Caco-2 (cell line): ENCODE results near the gene PARD3B. TPM values are rescaled to one million over a fixed set of nuclear protein-coding genes. Genes with fewer than 3 reads are reported as not detected.

ENCODE experiments used
- BruUV-seq: library from RNA; stranded (reverse); fragments of 400-500 nt; replicated peaks from 2 replicates; lab custom pipeline; 2021; lab: Mats Ljungman, UMichigan
- CTCF ChIA-PET: fragments of 300-600 bp; sonication (Branson Sonifier 250); formaldehyde crosslinking; loops from one replicate; lab custom pipeline; 2022; ENCODE audit warnings: antibody characterized with exemption; lab: Charles Lee
- POLR2A ChIA-PET: fragments of 300-600 bp; sonication (Branson Sonifier 250); formaldehyde crosslinking; loops from one replicate; lab custom pipeline; 2022; ENCODE audit warnings: antibody characterized with exemption; lab: Charles Lee
- DNase-seq, 2 experiments: peaks; one replicate each; pipeline versions ENCODE4 v3.0.0 to v3.0.0-alpha.2; 2020 to 2022
- H3K27me3 ChIP-seq: replicated peaks from 2 replicates; pipeline ENCODE4 v1.6.0; 2011; ENCODE audit warnings: low read length; ENCODE audit not compliant: control insufficient read depth, insufficient read depth
- H3K36me3 ChIP-seq: 2 replicates; pipeline ENCODE4 v1.5.1; 2011; ENCODE audit warnings: low read length; ENCODE audit not compliant: control insufficient read depth, insufficient read depth
- H3K4me1 ChIP-seq: fragments of 250-450 bp; sonication (Bioruptor Pico); 2 replicates; pipeline ENCODE4 v1.5.1; 2020; ENCODE audit warnings: mild to moderate bottlenecking
- H3K4me3 ChIP-seq: 2 replicates; pipeline ENCODE4 v1.5.1; 2011; ENCODE audit warnings: low read depth, mild to moderate bottlenecking, control low read depth, low read length
- H3K9me3 ChIP-seq: fragments of 250-450 bp; sonication (Bioruptor Pico); 2 replicates; pipeline ENCODE4 v1.5.1; 2020; ENCODE audit warnings: mild to moderate bottlenecking, moderate library complexity
- H3K27ac Mint-ChIP-seq: one replicate; pipeline ENCODE4 v1.8.0; 2022; ENCODE audit warnings: mixed read lengths; ENCODE audit not compliant: unreplicated experiment
- H3K27me3 Mint-ChIP-seq: one replicate; pipeline ENCODE4 v1.8.0; 2022; ENCODE audit warnings: mixed read lengths; ENCODE audit not compliant: insufficient read depth, unreplicated experiment
- H3K36me3 Mint-ChIP-seq: one replicate; pipeline ENCODE4 v1.8.0; 2022; ENCODE audit warnings: mild to moderate bottlenecking, mixed read lengths; ENCODE audit not compliant: insufficient read depth, unreplicated experiment
- H3K4me1 Mint-ChIP-seq: one replicate; pipeline ENCODE4 v1.8.0; 2022; ENCODE audit warnings: low read depth, mixed read lengths; ENCODE audit not compliant: unreplicated experiment
- H3K4me3 Mint-ChIP-seq: one replicate; pipeline ENCODE4 v1.8.0; 2022; ENCODE audit warnings: mild to moderate bottlenecking, moderate library complexity, mixed read lengths; ENCODE audit not compliant: unreplicated experiment
- H3K9me3 Mint-ChIP-seq: one replicate; pipeline ENCODE4 v1.8.0; 2022; ENCODE audit warnings: mixed read lengths; ENCODE audit not compliant: unreplicated experiment
- intact Hi-C: fragments of 100-400 bp; cut with micrococcal nuclease; formaldehyde crosslinking; loops from one replicate; pipeline ENCODE4 v1.10.0; 2022; ENCODE audit not compliant: unreplicated experiment
- total RNA-seq: library from RNA; stranded (reverse); gene quantifications from 2 replicates; pipeline ENCODE4 v1.2.3, GENCODE V29; 2022
- TF ChIP-seq, protein P1 (sequence below), 2 experiments: fragments of 200-600 bp in 1 of 2; IDR thresholded peaks; 1 replicate in 1 of 2; 2 replicates in 1 of 2; pipeline versions ENCODE4 v1.5.1 to v1.8.0; 2011 to 2022; ENCODE audit warnings: antibody characterized with exemption in 1 of 2, control low read depth in 1 of 2, inconsistent platforms in 1 of 2, low read depth in 1 of 2, low read length in 1 of 2, mild to moderate bottlenecking in 1 of 2, moderate library complexity in 1 of 2; ENCODE audit not compliant: insufficient read depth in 1 of 2, severe bottlenecking in 1 of 2, unreplicated experiment in 1 of 2

PARD3B gene
- total RNA-seq, 1 experiment from 2014 or later: 68.9 TPM

DNA sequence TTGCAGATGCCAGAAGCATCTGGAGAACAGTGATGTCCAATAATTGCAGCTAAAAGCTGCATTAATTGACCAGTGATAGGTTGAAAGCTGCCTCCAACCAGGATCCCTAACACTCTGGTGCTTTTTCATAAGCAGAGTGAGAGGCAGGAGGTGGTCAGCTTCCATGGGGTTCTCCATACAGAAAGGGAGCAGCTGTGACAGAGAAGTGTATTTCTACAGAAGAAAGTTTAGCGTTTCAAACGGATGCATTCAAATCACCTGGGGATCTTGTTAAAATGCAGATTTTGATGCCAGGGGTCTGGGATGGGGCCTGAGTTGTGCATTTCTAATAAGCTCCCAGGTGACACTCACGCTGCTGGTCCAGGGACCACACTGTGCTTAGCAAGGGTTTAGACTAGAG lies 920.5 kb downstream of the PARD3B start:
- no peaks in the 10 kb centered on the region for H3K9me3 ChIP-seq
- no peak overlapping the region for H3K27ac Mint-ChIP-seq
- intact Hi-C loops: no loop called here
- H3K4me3 ChIP-seq: no peak overlapping the region
- H3K4me1 ChIP-seq: no peaks in the 10 kb centered on the region
- ChIA-PET CTCF (no interaction called here), POLR2A (no interaction called here)
- no peak for DNase-seq
- BruUV-seq: no TSS peak
- H3K36me3 ChIP-seq: no peaks in the 10 kb centered on the region
- TF ChIP-seq, protein P1, sequence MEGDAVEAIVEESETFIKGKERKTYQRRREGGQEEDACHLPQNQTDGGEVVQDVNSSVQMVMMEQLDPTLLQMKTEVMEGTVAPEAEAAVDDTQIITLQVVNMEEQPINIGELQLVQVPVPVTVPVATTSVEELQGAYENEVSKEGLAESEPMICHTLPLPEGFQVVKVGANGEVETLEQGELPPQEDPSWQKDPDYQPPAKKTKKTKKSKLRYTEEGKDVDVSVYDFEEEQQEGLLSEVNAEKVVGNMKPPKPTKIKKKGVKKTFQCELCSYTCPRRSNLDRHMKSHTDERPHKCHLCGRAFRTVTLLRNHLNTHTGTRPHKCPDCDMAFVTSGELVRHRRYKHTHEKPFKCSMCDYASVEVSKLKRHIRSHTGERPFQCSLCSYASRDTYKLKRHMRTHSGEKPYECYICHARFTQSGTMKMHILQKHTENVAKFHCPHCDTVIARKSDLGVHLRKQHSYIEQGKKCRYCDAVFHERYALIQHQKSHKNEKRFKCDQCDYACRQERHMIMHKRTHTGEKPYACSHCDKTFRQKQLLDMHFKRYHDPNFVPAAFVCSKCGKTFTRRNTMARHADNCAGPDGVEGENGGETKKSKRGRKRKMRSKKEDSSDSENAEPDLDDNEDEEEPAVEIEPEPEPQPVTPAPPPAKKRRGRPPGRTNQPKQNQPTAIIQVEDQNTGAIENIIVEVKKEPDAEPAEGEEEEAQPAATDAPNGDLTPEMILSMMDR (IDR thresholded peaks at IDR 0.05; ENCODE audit: insufficient read depth in 1 of 2, low read depth in 1 of 2, low read length in 1 of 2, severe bottlenecking in 1 of 2, unreplicated experiment in 1 of 2): no peak
- no peaks in the 10 kb centered on the region for H3K27me3 Mint-ChIP-seq
- no peak overlapping the region for H3K4me3 Mint-ChIP-seq
- H3K9me3 Mint-ChIP-seq: no peaks in the 10 kb centered on the region
- no peaks in the 10 kb centered on the region for H3K4me1 Mint-ChIP-seq
- no peaks in the 10 kb centered on the region for H3K27me3 ChIP-seq
- peaks cover 5% of the 10 kb centered on the region for H3K36me3 Mint-ChIP-seq

DNA sequence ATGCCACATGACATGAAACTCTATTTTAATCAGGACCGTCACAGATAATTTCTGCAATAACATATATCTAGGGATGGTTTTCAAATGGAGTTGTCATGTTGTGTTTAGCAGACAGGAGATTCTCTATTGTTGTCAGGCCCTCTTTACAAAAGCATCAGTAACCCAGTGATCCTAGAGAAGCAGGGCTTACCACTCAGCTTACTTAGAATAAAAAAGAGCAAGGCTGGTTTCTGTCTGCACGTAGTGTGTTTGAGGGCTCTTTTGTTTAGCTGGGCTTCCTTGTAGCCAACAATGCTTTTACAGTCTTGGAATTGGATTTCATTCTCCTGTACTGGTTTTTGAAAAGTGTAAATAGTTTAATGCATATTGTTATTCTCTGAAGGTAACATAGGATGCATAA lies 926.5 kb downstream of the PARD3B start:
- Histone ChIP-seq H3K9me3 (no peaks in the 10 kb centered on the region), H3K4me1 (peaks cover 8% of the 10 kb centered on the region), H3K36me3 (no peaks in the 10 kb centered on the region), H3K4me3 (no peak overlapping the region), H3K27me3 (no peaks in the 10 kb centered on the region)
- no peak overlapping the region for H3K27ac Mint-ChIP-seq
- DNase-seq: no peak
- no TSS peak for BruUV-seq
- H3K36me3 Mint-ChIP-seq: no peaks in the 10 kb centered on the region
- peaks cover 6% of the 10 kb centered on the region for H3K4me1 Mint-ChIP-seq
- H3K4me3 Mint-ChIP-seq: no peak overlapping the region
- CTCF ChIA-PET: no interaction called here
- intact Hi-C loops: no loop called here
- POLR2A ChIA-PET: no interaction called here
- TF ChIP-seq, protein P1 (IDR thresholded peaks at IDR 0.05; ENCODE audit: insufficient read depth in 1 of 2, low read depth in 1 of 2, low read length in 1 of 2, severe bottlenecking in 1 of 2, unreplicated experiment in 1 of 2): no peak
- H3K27me3 Mint-ChIP-seq: no peaks in the 10 kb centered on the region
- peaks cover 6% of the 10 kb centered on the region for H3K9me3 Mint-ChIP-seq

DNA sequence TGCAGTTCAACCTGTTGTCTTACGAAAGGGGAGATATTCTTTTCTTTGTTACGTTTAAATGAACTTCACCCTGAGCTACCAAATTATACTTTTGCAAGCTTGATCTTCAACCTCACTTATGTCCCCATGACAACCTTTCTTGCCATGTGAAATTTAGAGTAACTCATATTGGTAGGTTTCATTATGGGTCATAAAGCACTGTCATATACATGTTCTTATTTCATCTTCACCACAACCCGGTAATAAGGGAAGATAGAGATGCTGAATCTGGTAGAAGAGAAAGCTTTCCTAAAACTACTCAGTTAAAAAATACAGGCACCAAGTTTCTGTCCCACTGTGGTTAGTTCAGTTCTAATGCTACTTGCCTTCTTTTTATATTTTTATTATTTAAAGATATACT lies 928.5 kb downstream of the PARD3B start:
- intact Hi-C loops: no loop called here
- POLR2A ChIA-PET: no interaction called here
- Histone ChIP-seq H3K4me1 (peaks cover 21% of the 10 kb centered on the region), H3K27me3 (no peaks in the 10 kb centered on the region), H3K9me3 (no peaks in the 10 kb centered on the region), H3K4me3 (no peak overlapping the region), H3K36me3 (no peaks in the 10 kb centered on the region)
- CTCF ChIA-PET: no interaction called here
- H3K27ac Mint-ChIP-seq: no peak overlapping the region
- no peak for DNase-seq
- H3K36me3 Mint-ChIP-seq: no peaks in the 10 kb centered on the region
- H3K27me3 Mint-ChIP-seq: no peaks in the 10 kb centered on the region
- BruUV-seq: no TSS peak
- H3K9me3 Mint-ChIP-seq: peaks cover 6% of the 10 kb centered on the region
- TF ChIP-seq, protein P1 (IDR thresholded peaks at IDR 0.05; ENCODE audit: insufficient read depth in 1 of 2, low read depth in 1 of 2, low read length in 1 of 2, severe bottlenecking in 1 of 2, unreplicated experiment in 1 of 2): no peak
- no peak overlapping the region for H3K4me3 Mint-ChIP-seq
- H3K4me1 Mint-ChIP-seq: peaks cover 14% of the 10 kb centered on the region
